ENCODE results near the gene RCSD1. TPM values are rescaled to one million over a fixed set of nuclear protein-coding genes. Genes with fewer than 3 reads are reported as not detected.
A peak's percentile ranks its signal among the peaks of the same experiment; 100 is the strongest.
"Not testable (repeated sequence)": the region's sequence is repeated elsewhere in the genome, so short reads cannot be mapped to it uniquely, and the experiment has no call there.

RCSD1 gene
- total and polyA plus RNA-seq, 2 donors: 16.0 to 19.9 TPM

DNA sequence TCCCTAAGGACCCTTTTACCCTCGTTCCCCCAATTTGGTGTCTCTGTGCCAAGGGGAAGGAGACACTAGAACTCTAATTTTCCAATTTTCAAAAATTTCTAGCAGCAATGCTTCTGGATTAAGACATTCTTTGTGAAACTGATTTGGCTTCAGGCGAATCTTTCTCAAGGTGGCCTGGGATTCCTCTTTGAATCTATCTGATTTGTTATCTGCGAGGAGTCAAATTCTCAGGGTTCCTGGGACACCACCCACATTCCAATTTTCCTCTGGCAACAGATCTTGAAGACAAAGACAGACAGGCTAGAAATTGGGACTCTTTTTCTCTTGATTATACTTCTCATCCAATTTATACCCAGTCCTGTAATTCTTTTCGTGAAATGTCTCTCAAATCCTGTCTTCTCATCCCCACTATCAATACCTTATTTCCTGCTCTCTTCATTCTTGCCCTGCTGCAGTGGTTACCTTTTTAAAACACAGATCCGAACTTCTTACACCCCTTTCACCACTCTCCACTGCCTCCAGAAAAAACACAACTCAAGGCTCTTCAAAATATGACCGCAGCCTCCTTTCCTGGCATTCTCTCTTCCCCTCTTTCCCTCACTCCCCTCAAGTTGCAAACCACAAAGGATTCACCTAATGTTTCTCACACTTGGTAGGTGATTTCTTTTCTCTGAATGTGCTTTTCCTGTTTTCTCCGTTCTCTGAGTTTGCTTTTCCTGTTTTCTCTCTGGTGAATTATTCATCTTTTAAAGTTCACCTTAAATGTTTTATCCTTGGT is 89.1 kb downstream of the RCSD1 start:
- WGBS: 90% methylated on average over 7 of the region's 7 CpGs
- H3K36me3 ChIP-seq (ENCODE audit: insufficient read depth): no peaks in the 10 kb centered on the region
- H3K4me3 ChIP-seq (ENCODE audit: low read depth, low read length): no peak overlapping the region
- no peaks in the 10 kb centered on the region for H3K4me1 ChIP-seq (ENCODE audit: insufficient read depth)
- DNase-seq (ENCODE audit: extremely low spot score): no peak
- H3K27ac ChIP-seq (ENCODE audit: low read depth): no peak overlapping the region

DNA sequence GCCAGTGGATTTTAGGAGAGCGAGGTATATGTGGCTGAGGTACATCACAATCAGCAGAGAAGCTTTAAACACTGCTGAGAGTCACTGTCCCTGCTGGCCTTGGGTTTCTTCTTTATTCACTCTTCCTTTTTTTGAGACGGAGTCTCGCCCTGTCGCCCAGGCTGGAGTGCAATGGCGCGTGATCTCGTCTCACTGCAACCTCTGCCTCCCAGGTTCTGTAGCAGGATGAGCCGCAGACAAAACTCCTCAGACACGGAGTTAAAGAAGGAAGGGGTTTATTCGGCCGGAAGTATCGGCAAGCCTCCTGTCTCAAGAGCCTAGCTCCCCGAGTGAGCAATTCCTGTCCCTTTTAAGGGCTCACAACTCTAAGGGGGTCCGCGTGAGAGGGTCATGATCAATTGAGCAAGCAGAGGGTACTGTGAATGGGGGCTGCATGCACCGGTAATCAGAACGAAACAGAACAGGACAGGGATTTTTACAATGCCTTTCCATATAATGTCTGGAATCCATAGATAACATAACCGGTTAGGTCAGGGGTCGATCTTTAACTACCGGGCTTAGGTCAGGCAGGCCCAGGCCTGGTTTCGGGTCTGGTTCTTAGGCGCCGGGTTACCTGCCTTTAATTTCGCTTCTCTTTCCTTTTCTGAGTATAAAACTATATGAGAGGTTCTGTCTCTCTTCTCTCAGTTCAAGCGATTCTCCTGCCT is 89.8 kb downstream of the RCSD1 start:
- not testable (repeated sequence) for H3K4me3 ChIP-seq (ENCODE audit: low read depth, low read length); H3K4me1 ChIP-seq (ENCODE audit: insufficient read depth); DNase-seq (ENCODE audit: extremely low spot score); H3K36me3 ChIP-seq (ENCODE audit: insufficient read depth); H3K27ac ChIP-seq (ENCODE audit: low read depth)
- 88% methylated on average over 25 of the region's 25 CpGs for WGBS

DNA sequence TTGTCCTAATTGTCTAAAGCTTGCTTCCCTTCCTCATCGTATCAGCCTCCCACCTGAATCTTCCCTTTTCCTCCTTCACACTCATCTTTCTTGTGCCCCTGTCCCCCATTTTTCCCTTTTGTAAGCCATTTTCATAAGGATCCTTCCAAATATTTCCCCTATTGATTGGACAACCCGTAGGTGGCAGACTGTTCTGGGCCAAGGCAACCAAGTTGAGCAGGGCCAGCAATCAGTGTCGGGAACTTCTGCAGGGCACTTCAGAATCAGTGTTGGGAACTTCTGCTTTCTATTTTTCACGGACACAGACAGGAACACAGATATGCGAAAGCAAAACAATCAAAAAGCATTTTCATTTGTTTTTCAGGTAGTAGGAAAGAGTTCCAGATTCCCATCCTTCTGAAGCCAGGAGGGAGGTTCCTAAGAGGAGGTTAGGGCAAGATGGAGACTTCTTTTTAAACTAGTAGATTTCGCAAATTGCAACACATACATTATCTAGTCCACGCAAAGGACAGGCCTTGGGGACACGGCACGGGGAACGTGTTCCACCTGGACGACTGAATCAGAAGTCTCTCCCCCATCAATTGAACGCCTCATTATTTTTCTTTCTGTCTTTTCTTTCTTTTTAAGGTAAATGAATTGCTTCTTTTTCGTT is 91.1 kb downstream of the RCSD1 start:
- H3K36me3 ChIP-seq (ENCODE audit: insufficient read depth): no peaks in the 10 kb centered on the region
- H3K27ac ChIP-seq (ENCODE audit: low read depth): peak overlapping the region; percentile 42
- no peak for DNase-seq (ENCODE audit: extremely low spot score)
- no peaks in the 10 kb centered on the region for H3K4me1 ChIP-seq (ENCODE audit: insufficient read depth)
- 14% methylated on average over 13 of the region's 13 CpGs for WGBS
- peak overlapping the region; percentile 86 for H3K4me3 ChIP-seq (ENCODE audit: low read depth, low read length)

GRCh38 chr1:167721617-167722151 is 91.7 kb downstream of the RCSD1 start, which contains the start of gene MPZL1:
TSS of gene MPZL1 (plus strand) at chr1:167721982. CDS start at chr1:167722152, 170 bp downstream.
- peak; percentile 91 for DNase-seq (ENCODE audit: extremely low spot score)
- no peaks in the 10 kb centered on the region for H3K4me1 ChIP-seq (ENCODE audit: insufficient read depth)
- peak within 1 kb of the TSS; percentile 86 for H3K4me3 ChIP-seq (ENCODE audit: low read depth, low read length)
- WGBS: under 1% methylated on average over 52 of the region's 52 CpGs
- no peaks in the 10 kb centered on the region for H3K36me3 ChIP-seq (ENCODE audit: insufficient read depth)
- peak within 1 kb of the TSS; percentile 60 for H3K27ac ChIP-seq (ENCODE audit: low read depth)

GRCh38 chr1:167722152-167722869 is 92.3 kb downstream of the RCSD1 start:
- Histone ChIP-seq H3K4me1 (ENCODE audit: insufficient read depth) (no peaks in the 10 kb centered on the region), H3K4me3 (ENCODE audit: low read depth, low read length) (peak overlapping the region; percentile 86), H3K27ac (ENCODE audit: low read depth) (peak overlapping the region; percentile 60), H3K36me3 (ENCODE audit: insufficient read depth) (no peaks in the 10 kb centered on the region)
- DNase-seq (ENCODE audit: extremely low spot score): no peak
- WGBS: under 1% methylated on average over 52 of the region's 52 CpGs

DNA sequence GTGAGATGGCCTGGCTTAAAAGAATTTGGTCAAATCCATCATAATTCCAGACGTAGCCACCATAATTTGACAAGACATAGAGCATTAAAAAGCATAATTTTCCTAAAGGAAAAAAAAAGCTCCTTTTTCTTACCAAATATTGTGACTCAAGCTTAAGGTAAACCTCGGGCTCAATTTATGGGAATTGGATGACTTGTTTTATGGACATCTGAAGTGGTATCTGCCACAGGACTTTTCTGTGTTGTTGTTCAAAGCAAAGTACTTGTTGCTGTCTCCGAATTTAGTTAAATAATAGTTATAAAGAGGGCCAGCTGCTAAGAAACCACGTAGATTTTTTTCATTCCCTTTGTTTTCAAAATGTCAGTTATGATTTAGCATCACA is 92.8 kb downstream of the RCSD1 start:
- no peak for DNase-seq (ENCODE audit: extremely low spot score)
- 11% methylated on average over 4 of the region's 4 CpGs for WGBS
- no peak overlapping the region for H3K27ac ChIP-seq (ENCODE audit: low read depth)

DNA sequence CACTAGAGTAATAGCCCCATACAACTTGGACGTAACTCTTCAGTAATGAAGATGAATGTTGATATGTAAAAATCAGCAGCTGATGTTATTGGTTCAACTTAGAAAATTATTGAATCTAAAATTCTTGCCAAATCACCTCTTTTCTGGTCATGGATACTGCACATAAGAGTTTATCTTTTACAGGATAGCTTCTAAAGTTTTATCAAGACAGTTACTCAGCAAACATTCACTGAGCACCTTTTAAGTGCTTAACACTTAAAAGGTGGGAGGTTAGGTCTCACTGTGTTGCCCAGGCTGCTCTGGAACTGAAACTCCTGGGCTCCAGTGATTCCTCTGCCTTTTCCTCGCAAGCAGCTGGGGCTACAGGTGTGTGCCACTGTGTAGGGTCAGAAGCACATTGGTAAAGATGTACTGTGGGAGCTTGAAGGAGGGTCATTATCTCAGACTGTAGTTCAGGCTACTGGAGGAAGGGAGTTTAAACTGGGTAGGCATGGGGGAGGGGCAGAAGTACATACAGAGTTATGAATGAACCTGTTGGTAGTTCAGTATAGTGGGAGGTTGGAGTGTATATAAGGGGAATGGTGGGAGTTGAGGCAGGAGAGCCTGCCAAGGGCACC is 93.8 kb downstream of the RCSD1 start:
- no peak overlapping the region for H3K27ac ChIP-seq (ENCODE audit: low read depth)
- H3K4me1 ChIP-seq (ENCODE audit: insufficient read depth): no peaks in the 10 kb centered on the region
- DNase-seq (ENCODE audit: extremely low spot score): no peak
- no peaks in the 10 kb centered on the region for H3K36me3 ChIP-seq (ENCODE audit: insufficient read depth)
- no peak overlapping the region for H3K4me3 ChIP-seq (ENCODE audit: low read depth, low read length)
- 83% methylated on average over 2 of the region's 2 CpGs for WGBS

More for the DNA sequence above, 92.8 kb downstream of the RCSD1 start:
- peak overlapping the region; percentile 86 for H3K4me3 ChIP-seq (ENCODE audit: low read depth, low read length)
- no peaks in the 10 kb centered on the region for H3K36me3 ChIP-seq (ENCODE audit: insufficient read depth)
- H3K4me1 ChIP-seq (ENCODE audit: insufficient read depth): no peaks in the 10 kb centered on the region

DNA sequence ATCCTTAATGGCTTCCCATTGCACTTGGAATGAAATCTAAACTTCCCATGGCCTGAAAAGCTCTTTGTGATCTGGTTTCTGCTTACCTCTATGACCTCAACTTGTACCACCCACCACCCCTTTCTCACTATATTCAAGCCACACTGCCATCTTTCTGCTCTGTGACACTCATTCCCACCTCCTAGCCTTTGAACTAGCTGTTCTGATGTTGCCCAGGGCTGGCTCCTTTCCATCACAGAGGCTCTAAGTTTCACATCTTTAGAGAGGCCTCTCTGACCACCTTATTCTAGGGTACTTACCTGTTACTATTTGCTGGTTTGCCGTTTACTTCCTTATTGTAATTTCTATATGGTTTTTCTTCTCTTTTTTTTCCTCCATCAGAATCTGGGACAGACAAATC is 96.0 kb downstream of the RCSD1 start:
- 67% methylated on average over 1 of the region's 1 CpG for WGBS
- no peak for DNase-seq (ENCODE audit: extremely low spot score)
- no peaks in the 10 kb centered on the region for H3K4me1 ChIP-seq (ENCODE audit: insufficient read depth)
- no peak overlapping the region for H3K27ac ChIP-seq (ENCODE audit: low read depth)
- H3K36me3 ChIP-seq (ENCODE audit: insufficient read depth): no peaks in the 10 kb centered on the region
- H3K4me3 ChIP-seq (ENCODE audit: low read depth, low read length): no peak overlapping the region

GRCh38 chr1:167728818-167729410 is 98.9 kb downstream of the RCSD1 start:
- Histone ChIP-seq H3K4me3 (ENCODE audit: low read depth, low read length) (no peak overlapping the region), H3K36me3 (ENCODE audit: insufficient read depth) (no peaks in the 10 kb centered on the region), H3K4me1 (ENCODE audit: insufficient read depth) (no peaks in the 10 kb centered on the region), H3K27ac (ENCODE audit: low read depth) (no peak overlapping the region)
- WGBS: 69% methylated on average over 8 of the region's 8 CpGs
- no peak for DNase-seq (ENCODE audit: extremely low spot score)

- WGBS: 96% methylated on average over 4 of the region's 4 CpGs
- no peak for DNase-seq (ENCODE audit: extremely low spot score)
- no peak overlapping the region for H3K27ac ChIP-seq (ENCODE audit: low read depth)
- no peaks in the 10 kb centered on the region for H3K4me1 ChIP-seq (ENCODE audit: insufficient read depth)
- H3K36me3 ChIP-seq (ENCODE audit: insufficient read depth): no peaks in the 10 kb centered on the region
- H3K4me3 ChIP-seq (ENCODE audit: low read depth, low read length): no peak overlapping the region
These were observed 104.2 kb downstream of the RCSD1 start for GRCh38 chr1:167734227-167734626.

- Histone ChIP-seq H3K4me3 (ENCODE audit: low read depth, low read length) (no peak overlapping the region), H3K27ac (ENCODE audit: low read depth) (no peak overlapping the region), H3K4me1 (ENCODE audit: insufficient read depth) (no peaks in the 10 kb centered on the region), H3K36me3 (ENCODE audit: insufficient read depth) (no peaks in the 10 kb centered on the region)
- 83% methylated on average over 1 of the region's 1 CpG for WGBS
- no peak for DNase-seq (ENCODE audit: extremely low spot score)
These were observed 104.8 kb downstream of the RCSD1 start for GRCh38 chr1:167734841-167735240.

- no peak overlapping the region for H3K4me3 ChIP-seq (ENCODE audit: low read depth, low read length)
- 48% methylated on average over 4 of the region's 4 CpGs for WGBS
- H3K36me3 ChIP-seq (ENCODE audit: insufficient read depth): no peaks in the 10 kb centered on the region
These were observed 107.1 kb downstream of the RCSD1 start for GRCh38 chr1:167737169-167737568.

More at GRCh38 chr1:167737169-167737568, 107.1 kb downstream of the RCSD1 start:
- Histone ChIP-seq H3K4me1 (ENCODE audit: insufficient read depth) (no peaks in the 10 kb centered on the region), H3K27ac (ENCODE audit: low read depth) (no peak overlapping the region)
- DNase-seq (ENCODE audit: extremely low spot score): no peak

Data from urinary bladder (tissue), 4 donors.